ENCODE results near the gene DARS1.

DNA sequence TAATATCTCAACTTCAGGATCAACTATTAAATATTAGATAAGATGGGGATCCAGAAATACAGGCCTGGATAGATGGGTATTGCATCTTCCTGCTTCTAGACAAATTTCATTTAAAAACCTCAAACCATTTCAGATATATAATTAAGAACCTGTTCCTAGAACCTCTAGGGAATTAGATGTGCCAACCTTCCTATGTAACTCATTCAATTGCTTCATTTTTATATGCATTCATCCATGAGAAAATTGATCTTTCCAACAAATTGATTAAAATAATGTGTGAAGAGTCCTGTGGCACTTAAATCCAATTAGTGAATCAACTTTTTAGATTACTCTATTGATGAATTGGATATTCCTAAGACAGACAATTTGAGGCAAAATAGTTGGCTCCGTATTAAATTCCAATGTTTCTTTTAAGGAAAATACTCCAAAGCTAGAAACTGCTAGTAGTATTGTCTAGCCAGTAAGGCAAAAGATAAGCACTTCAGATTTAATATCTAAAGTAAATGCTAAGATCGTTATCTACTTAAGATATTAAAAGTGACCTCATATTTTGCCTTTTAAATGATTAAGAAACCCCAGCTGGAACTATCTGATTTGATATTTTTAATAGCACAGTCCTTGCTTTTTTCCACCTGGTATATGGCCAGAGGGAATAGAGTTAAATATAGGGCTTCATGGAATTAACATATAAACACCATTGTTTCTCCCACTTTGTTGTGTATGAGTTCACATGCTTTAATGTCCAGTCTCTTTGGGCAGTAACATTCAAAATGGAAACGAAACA is 35.8 kb downstream of the DARS1 start:
- TF ChIP-seq POLR2A (IDR thresholded peaks at IDR 0.05), result no peak
- no peak for TF ChIP-seq CTCF (IDR thresholded peaks at IDR 0.05)
